ENCODE measurements around the gene PHYHIPL. TPM values are rescaled to one million over a fixed set of nuclear protein-coding genes. Genes with fewer than 3 reads are reported as not detected.
"Not testable (repeated sequence)": the region's sequence is repeated elsewhere in the genome, so short reads cannot be mapped to it uniquely, and the experiment has no call there.

Gene PHYHIPL
- total and polyA plus RNA-seq, 9 donors, result 0.31 to 2.4 (median 1.7) TPM

DNA sequence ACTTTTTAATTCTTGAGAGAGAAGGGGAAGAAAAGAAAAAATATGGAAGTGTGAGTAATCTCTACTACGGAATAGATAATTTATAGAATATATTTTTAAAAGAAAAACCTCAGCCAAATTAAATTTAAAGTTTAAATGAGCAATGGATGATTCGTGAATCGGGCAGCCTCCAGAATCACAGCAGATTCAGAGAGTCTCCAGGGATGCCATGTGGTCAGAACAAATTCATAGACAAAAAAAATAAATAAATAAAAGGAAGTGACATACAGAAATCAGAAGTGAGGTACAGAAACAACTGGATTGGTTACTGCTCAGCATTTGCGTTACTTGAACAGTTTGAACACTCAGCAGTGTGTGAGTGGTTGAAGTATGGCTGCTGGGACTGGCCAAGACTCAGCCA is 53.0 kb downstream of the PHYHIPL start:
- DNase-seq, result no peak
- 100% methylated on average over 1 of the region's 4 CpGs for WGBS (ENCODE audit: insufficient coverage)
- Histone ChIP-seq H3K4me1 (ENCODE audit: control insufficient read depth, insufficient read depth, low read length) (no peaks in the 10 kb centered on the region), H3K9me3 (replicated peaks; ENCODE audit: control insufficient read depth, low read depth, low read length) (no peaks in the 10 kb centered on the region), H3K27ac (ENCODE audit: low read length) (no peak overlapping the region), H3K27me3 (ENCODE audit: control insufficient read depth, insufficient read depth, low read length) (no peaks in the 10 kb centered on the region), H3K4me3 (ENCODE audit: low read length) (no peak overlapping the region), H3K36me3 (ENCODE audit: control insufficient read depth, insufficient read depth, low read length) (no peaks in the 10 kb centered on the region)

DNA sequence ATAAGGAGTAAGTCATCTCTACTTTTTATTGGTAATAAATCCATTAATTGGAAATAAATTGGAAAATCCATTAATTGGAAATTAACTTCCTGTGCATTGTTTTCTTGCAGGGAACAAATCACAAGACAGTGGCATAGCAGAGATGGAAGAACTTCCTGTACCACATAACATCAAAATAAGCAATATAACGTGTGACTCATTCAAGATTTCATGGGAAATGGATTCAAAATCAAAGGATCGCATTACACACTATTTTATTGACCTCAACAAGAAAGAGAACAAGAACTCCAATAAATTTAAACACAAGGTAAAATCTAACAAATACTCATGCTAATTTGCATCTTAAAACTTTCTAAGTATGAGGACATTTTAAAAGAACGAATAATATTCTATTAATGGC is 57.8 kb downstream of the PHYHIPL start:
- whole genome bisulfite sequencing (ENCODE audit: insufficient coverage), result 67% methylated on average over 1 of the region's 3 CpGs
- no peaks in the 10 kb centered on the region for H3K36me3 ChIP-seq (ENCODE audit: control insufficient read depth, insufficient read depth, low read length)
- no peaks in the 10 kb centered on the region for H3K9me3 ChIP-seq (replicated peaks; ENCODE audit: control insufficient read depth, low read depth, low read length)
- no peak overlapping the region for H3K27ac ChIP-seq (ENCODE audit: low read length)
- no peak for DNase-seq
- H3K27me3 ChIP-seq (ENCODE audit: control insufficient read depth, insufficient read depth, low read length), result no peaks in the 10 kb centered on the region
- no peak overlapping the region for H3K4me3 ChIP-seq (ENCODE audit: low read length)
- no peaks in the 10 kb centered on the region for H3K4me1 ChIP-seq (ENCODE audit: control insufficient read depth, insufficient read depth, low read length)

DNA sequence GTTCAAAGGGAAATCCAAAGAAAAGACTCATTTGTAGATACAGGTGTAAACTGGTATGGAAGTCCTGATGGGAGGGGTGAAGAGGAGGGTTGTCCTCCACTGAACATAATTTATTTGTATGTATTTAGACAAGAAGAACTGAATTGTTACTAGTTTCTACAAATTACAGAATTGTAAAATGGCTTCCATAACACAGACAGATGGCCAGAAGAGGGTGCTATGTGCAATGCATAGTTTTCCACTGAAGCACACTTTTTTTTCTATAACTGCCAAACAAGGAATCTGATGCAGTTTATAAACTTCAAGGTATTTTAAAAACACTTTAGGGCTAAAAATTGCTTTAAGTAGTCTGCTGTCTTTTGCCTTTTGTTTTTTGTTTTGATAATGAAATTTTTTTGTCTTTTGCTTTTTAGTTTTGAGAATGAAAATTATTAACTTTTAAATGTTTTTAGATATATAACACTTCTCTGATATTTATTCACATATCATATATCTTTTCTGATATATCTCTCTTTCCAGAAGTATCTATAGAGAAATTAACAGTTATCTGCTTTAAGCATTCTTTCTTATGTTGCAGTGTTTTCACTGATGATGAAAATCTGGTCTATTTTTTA is 58.5 kb downstream of the PHYHIPL start:
- DNase-seq, result peak; percentile 49
- Histone ChIP-seq H3K4me3 (ENCODE audit: low read length) (no peak overlapping the region), H3K27me3 (ENCODE audit: control insufficient read depth, insufficient read depth, low read length) (no peaks in the 10 kb centered on the region), H3K9me3 (replicated peaks; ENCODE audit: control insufficient read depth, low read depth, low read length) (no peaks in the 10 kb centered on the region), H3K27ac (ENCODE audit: low read length) (no peak overlapping the region), H3K4me1 (ENCODE audit: control insufficient read depth, insufficient read depth, low read length) (no peaks in the 10 kb centered on the region), H3K36me3 (ENCODE audit: control insufficient read depth, insufficient read depth, low read length) (no peaks in the 10 kb centered on the region)

DNA sequence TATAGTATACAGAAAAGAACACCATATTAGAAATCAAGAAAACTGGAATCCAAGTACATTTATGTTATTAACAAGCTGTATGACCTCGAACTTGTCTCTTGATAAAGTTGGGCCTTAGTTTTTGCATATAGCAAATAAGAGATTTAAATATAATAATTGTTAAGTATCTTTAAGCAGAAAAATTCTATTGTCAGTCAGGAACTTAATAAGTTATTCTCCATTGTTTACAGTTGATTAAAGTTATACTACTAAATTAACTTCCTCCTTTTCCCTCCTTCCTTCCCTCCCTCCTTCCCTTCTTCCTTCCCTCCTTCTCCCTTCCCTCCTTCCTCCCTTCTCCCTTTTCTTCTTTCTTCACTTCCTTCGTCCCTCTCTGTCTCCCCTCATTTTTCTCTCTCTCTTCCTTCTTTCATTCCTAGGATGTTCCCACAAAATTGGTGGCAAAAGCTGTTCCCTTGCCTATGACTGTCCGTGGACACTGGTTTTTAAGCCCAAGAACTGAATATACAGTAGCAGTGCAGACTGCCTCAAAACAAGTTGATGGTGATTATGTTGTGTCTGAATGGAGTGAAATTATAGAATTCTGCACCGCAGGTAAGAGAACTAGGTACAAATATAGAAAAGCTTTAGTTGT is 59.7 kb downstream of the PHYHIPL start:
- Histone ChIP-seq H3K36me3 (ENCODE audit: control insufficient read depth, insufficient read depth, low read length) (no peaks in the 10 kb centered on the region), H3K9me3 (replicated peaks; ENCODE audit: control insufficient read depth, low read depth, low read length) (no peaks in the 10 kb centered on the region), H3K4me3 (ENCODE audit: low read length) (no peak overlapping the region), H3K4me1 (ENCODE audit: control insufficient read depth, insufficient read depth, low read length) (no peaks in the 10 kb centered on the region), H3K27ac (ENCODE audit: low read length) (no peak overlapping the region), H3K27me3 (ENCODE audit: control insufficient read depth, insufficient read depth, low read length) (no peaks in the 10 kb centered on the region)
- WGBS (ENCODE audit: insufficient coverage), result 89% methylated on average over 2 of the region's 4 CpGs
- no peak for DNase-seq

- Histone ChIP-seq H3K4me3 (ENCODE audit: low read length) (no peak overlapping the region), H3K27me3 (ENCODE audit: control insufficient read depth, insufficient read depth, low read length) (no peaks in the 10 kb centered on the region), H3K27ac (ENCODE audit: low read length) (no peak overlapping the region), H3K36me3 (ENCODE audit: control insufficient read depth, insufficient read depth, low read length) (no peaks in the 10 kb centered on the region), H3K9me3 (replicated peaks; ENCODE audit: control insufficient read depth, low read depth, low read length) (no peaks in the 10 kb centered on the region), H3K4me1 (ENCODE audit: control insufficient read depth, insufficient read depth, low read length) (no peaks in the 10 kb centered on the region)
- DNase-seq, result no peak
Measured at GRCh38 chr10:59237775-59238174, 61.3 kb downstream of the PHYHIPL start.

DNA sequence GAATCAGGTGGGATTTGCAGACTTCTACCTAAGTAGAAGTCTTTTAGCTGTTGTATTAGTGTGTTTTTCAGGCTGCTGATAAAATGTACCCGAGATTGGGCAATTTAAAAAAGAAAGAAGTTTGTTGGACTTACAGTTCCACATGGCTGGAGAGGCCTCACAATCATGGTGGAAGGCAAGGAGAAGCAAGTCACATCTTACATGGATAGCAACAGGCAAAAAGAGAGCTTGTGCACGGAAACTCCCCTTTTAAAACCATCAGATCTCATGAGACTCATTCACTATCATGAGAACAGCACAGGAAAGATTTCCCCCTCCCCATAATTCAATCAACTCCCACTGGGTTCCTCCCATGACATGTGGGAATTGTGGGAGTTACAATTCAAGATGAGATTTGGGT is 62.7 kb downstream of the PHYHIPL start:
- WGBS (ENCODE audit: insufficient coverage), result 100% methylated on average over 1 of the region's 2 CpGs
- H3K27me3 ChIP-seq (ENCODE audit: control insufficient read depth, insufficient read depth, low read length); H3K4me3 ChIP-seq (ENCODE audit: low read length); DNase-seq; H3K27ac ChIP-seq (ENCODE audit: low read length); H3K36me3 ChIP-seq (ENCODE audit: control insufficient read depth, insufficient read depth, low read length); H3K9me3 ChIP-seq (replicated peaks; ENCODE audit: control insufficient read depth, low read depth, low read length); H3K4me1 ChIP-seq (ENCODE audit: control insufficient read depth, insufficient read depth, low read length): not testable (repeated sequence)

DNA sequence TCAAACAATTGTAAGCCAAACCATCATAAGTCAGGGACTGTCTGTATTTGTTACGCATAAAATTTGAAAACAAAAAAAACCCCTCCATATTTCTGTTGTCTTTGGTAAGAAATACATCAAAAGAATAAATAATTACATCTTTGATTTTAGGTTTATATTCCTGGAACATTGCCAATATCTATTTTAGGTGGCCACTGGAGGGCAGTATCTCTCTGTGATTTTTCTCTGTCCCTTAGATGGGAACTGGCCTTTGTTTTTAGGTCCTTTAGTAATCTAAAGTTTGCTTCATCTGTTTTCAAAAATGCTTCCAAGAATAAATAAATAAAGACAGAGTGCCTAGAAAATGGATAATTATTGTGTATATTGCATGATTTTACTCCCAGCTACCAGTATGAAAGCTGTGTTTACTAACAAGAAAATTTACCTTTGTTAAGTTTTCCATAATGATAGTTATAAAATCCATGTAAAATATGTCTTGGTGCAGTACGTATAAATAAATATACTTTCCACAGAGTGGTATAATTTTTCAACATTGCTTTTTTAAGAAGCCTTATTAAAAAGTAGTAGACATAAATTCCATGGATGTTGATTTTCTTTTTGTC is 64.2 kb downstream of the PHYHIPL start:
- Histone ChIP-seq H3K27me3 (ENCODE audit: control insufficient read depth, insufficient read depth, low read length) (no peaks in the 10 kb centered on the region), H3K36me3 (ENCODE audit: control insufficient read depth, insufficient read depth, low read length) (no peaks in the 10 kb centered on the region), H3K9me3 (replicated peaks; ENCODE audit: control insufficient read depth, low read depth, low read length) (no peaks in the 10 kb centered on the region), H3K4me3 (ENCODE audit: low read length) (no peak overlapping the region), H3K4me1 (ENCODE audit: control insufficient read depth, insufficient read depth, low read length) (no peaks in the 10 kb centered on the region), H3K27ac (ENCODE audit: low read length) (no peak overlapping the region)
- no CpG with 5 or more reads among the region's 2 CpGs for WGBS (ENCODE audit: insufficient coverage)
- DNase-seq, result peak; percentile 75

- Histone ChIP-seq H3K4me3 (ENCODE audit: low read length) (no peak overlapping the region), H3K4me1 (ENCODE audit: control insufficient read depth, insufficient read depth, low read length) (no peaks in the 10 kb centered on the region), H3K27me3 (ENCODE audit: control insufficient read depth, insufficient read depth, low read length) (no peaks in the 10 kb centered on the region), H3K36me3 (ENCODE audit: control insufficient read depth, insufficient read depth, low read length) (no peaks in the 10 kb centered on the region), H3K9me3 (replicated peaks; ENCODE audit: control insufficient read depth, low read depth, low read length) (no peaks in the 10 kb centered on the region), H3K27ac (ENCODE audit: low read length) (no peak overlapping the region)
- WGBS (ENCODE audit: insufficient coverage), result no CpG with 5 or more reads among the region's 1 CpG
- no peak for DNase-seq
Measured at GRCh38 chr10:59242057-59242456, 65.6 kb downstream of the PHYHIPL start.

GRCh38 chr10:59242991-59243390 is 66.5 kb downstream of the PHYHIPL start:
- Histone ChIP-seq H3K4me3 (ENCODE audit: low read length) (no peak overlapping the region), H3K4me1 (ENCODE audit: control insufficient read depth, insufficient read depth, low read length) (no peaks in the 10 kb centered on the region), H3K27ac (ENCODE audit: low read length) (no peak overlapping the region), H3K27me3 (ENCODE audit: control insufficient read depth, insufficient read depth, low read length) (no peaks in the 10 kb centered on the region), H3K36me3 (ENCODE audit: control insufficient read depth, insufficient read depth, low read length) (no peaks in the 10 kb centered on the region), H3K9me3 (replicated peaks; ENCODE audit: control insufficient read depth, low read depth, low read length) (no peaks in the 10 kb centered on the region)
- WGBS (ENCODE audit: insufficient coverage), result no CpG with 5 or more reads among the region's 3 CpGs
- no peak for DNase-seq

DNA sequence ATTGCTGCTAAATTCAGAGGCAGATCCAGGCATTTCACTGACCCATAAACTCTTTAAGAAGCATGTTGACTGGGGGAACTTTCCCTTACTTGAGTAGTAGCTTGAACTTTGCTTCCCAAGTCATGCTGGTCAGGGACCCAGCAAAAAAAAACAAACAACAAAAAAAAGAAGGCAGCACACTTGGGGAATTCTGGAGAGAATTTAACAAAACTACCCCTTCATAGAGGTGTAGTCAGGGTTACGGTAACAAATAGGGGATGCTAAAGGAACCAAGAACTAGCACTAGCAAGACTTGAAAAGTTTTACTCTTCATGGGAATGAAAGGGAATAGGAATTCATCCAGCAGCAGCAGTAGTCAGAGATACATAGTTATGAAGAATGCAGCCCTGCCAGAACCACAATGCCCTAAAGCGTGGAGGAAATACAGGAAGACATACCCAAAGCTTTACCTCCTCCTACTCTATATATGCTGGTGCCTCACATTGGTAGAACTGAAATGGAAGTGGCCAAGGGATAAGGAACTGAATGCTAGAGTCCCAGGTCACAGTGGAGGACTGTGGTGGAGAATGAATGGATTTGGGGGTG is 67.3 kb downstream of the PHYHIPL start:
- WGBS (ENCODE audit: insufficient coverage), result no CpG with 5 or more reads among the region's 2 CpGs
- no peaks in the 10 kb centered on the region for H3K27me3 ChIP-seq (ENCODE audit: control insufficient read depth, insufficient read depth, low read length)
- H3K36me3 ChIP-seq (ENCODE audit: control insufficient read depth, insufficient read depth, low read length), result no peaks in the 10 kb centered on the region
- DNase-seq, result no peak
- no peak overlapping the region for H3K4me3 ChIP-seq (ENCODE audit: low read length)
- no peak overlapping the region for H3K27ac ChIP-seq (ENCODE audit: low read length)
- no peaks in the 10 kb centered on the region for H3K9me3 ChIP-seq (replicated peaks; ENCODE audit: control insufficient read depth, low read depth, low read length)
- H3K4me1 ChIP-seq (ENCODE audit: control insufficient read depth, insufficient read depth, low read length), result no peaks in the 10 kb centered on the region
